T-helper 1 cell treated with Interleukin-12 subunit alpha and Interleukin-12 subunit beta and Interleukin-4 antibody, amounts not matched to agents 30 μg/mL and 1 μg/mL, for 36 hours (primary cell): ENCODE data around the gene C16orf89.
"Not testable (repeated sequence)": the region's sequence is repeated elsewhere in the genome, so short reads cannot be mapped to it uniquely, and the experiment has no call there.

ENCODE experiments used
- H3K27ac Mint-ChIP-seq: one replicate; pipeline ENCODE4 v1.8.0; 2021; ENCODE audit warnings: mild to moderate bottlenecking, mixed read lengths
- H3K27me3 Mint-ChIP-seq: one replicate; pipeline ENCODE4 v1.8.0; 2021; ENCODE audit warnings: low read depth, mixed read lengths
- H3K36me3 Mint-ChIP-seq: one replicate; pipeline ENCODE4 v1.8.0; 2021; ENCODE audit warnings: low read depth, mixed read lengths
- H3K4me1 Mint-ChIP-seq: one replicate; pipeline ENCODE4 v1.8.0; 2021; ENCODE audit warnings: low read depth, mixed read lengths
- H3K4me3 Mint-ChIP-seq: one replicate; pipeline ENCODE4 v1.8.0; 2021; ENCODE audit warnings: mild to moderate bottlenecking, moderate library complexity, mixed read lengths
- H3K9me3 Mint-ChIP-seq: one replicate; pipeline ENCODE4 v1.8.0; 2021; ENCODE audit warnings: mixed read lengths

Gene C16orf89, protein sequence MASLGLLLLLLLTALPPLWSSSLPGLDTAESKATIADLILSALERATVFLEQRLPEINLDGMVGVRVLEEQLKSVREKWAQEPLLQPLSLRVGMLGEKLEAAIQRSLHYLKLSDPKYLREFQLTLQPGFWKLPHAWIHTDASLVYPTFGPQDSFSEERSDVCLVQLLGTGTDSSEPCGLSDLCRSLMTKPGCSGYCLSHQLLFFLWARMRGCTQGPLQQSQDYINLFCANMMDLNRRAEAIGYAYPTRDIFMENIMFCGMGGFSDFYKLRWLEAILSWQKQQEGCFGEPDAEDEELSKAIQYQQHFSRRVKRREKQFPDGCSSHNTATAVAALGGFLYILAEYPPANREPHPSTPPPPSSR

DNA sequence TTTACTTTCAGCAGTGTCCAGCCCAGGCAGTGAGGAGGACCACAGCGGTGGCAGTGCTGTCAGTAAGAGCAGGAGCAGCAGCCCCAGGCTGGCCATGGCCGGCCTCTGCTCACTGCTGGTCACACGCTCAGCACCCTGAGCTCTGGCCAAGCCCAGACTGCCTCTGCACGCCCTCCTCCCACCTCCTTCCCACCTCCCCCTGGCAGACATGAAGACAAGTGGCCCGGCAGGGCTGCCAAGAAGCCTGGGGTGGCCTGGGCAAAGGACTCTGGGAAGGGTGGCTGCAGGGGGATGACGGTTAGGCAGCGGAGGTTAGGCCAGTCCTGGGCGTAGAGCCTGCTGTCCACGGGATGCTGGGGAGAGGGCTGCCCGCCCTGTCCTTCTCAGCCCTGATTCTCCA lies at the start of gene C16orf89:
TSS of gene C16orf89 (minus strand) at position 144 of the 400 bp plus-strand sequence. CDS start at position 96, 48 bp downstream.
- Mint-ChIP-seq H3K36me3 (no peaks in the 10 kb centered on the region), H3K27me3 (peaks cover 4% of the 10 kb centered on the region), H3K4me3 (no peak within 1 kb of the TSS), H3K9me3 (no peaks in the 10 kb centered on the region), H3K4me1 (no peaks in the 10 kb centered on the region), H3K27ac (no peak within 1 kb of the TSS)

DNA sequence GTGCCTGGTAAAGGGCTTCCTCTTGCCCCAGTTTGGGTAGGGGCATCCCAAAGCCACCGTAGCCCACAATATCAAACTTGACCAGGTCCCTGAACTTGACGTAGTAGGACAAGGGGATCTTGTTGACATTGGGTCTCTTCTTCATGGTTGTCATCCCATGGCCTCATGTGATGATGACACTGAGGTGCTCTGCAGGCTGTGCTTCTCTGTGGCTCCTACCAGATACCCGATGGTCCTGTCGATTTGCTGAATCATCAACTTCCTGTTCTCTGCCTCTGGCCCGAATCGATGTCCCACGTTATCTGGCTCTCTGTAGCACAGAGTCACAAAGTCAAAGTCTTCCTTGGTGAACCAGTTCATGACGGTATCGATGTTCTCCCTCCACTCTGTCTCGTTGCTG lies 45.2 kb upstream of the C16orf89 start:
- not testable (repeated sequence) for H3K9me3 Mint-ChIP-seq, H3K27me3 Mint-ChIP-seq, H3K4me3 Mint-ChIP-seq, H3K4me1 Mint-ChIP-seq, H3K36me3 Mint-ChIP-seq, H3K27ac Mint-ChIP-seq

DNA sequence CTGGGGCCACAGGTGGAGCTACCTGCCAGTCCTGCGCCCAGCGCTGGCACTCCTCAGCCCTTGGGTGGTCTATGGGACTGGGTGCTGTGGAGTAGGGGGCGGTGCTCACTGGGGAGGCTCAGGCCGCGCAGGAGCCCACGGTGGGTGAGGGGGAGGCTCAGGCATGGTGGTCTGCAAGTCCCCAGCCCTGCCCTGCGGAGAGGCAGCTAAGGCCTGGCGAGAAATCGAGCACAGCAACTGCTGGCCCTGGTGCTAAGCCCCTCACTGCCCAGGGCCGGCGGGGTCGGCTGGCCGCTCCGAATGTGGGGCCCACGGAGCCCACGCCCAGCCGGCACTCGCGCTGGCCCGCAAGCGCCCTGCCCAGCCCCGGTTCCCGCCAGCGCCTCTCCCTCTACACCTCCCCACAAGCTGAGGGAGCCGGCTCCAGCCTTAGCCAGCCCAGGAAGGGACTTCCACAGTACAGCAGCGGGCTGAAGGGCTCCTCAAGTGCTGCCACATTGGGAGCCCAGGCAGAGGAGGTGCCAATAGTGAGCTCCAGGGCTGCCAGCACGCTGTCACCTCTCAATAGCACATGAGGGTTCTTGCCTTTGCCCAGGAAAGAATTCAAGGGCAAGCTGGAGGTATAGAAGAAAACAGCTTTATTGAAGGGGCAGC lies 42.9 kb upstream of the C16orf89 start:
- Mint-ChIP-seq H3K9me3 (no peaks in the 10 kb centered on the region), H3K27ac (no peak overlapping the region), H3K27me3 (no peaks in the 10 kb centered on the region), H3K36me3 (no peaks in the 10 kb centered on the region), H3K4me3 (no peak overlapping the region), H3K4me1 (peaks cover 2% of the 10 kb centered on the region)

DNA sequence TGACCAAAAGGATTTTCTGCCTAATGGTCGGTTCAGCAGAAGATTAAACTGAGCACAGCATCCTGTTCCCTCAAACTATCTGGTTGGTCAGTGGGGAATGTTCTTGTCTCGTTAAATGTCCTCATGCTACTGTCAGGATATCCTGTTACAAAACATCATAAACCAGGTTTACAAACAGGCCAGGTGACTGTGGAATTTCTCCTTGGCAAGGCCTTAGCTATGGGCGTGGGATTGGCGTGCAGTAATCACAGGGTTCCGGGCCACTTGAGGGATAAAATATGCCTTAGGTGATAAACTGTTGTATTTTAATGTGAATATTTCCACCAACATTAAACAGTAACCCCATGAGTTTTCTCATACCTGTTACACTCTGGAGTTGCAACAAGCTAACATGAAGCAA lies 39.3 kb upstream of the C16orf89 start:
- H3K4me3 Mint-ChIP-seq, H3K27me3 Mint-ChIP-seq, H3K27ac Mint-ChIP-seq, H3K4me1 Mint-ChIP-seq, H3K36me3 Mint-ChIP-seq, H3K9me3 Mint-ChIP-seq: not testable (repeated sequence)

DNA sequence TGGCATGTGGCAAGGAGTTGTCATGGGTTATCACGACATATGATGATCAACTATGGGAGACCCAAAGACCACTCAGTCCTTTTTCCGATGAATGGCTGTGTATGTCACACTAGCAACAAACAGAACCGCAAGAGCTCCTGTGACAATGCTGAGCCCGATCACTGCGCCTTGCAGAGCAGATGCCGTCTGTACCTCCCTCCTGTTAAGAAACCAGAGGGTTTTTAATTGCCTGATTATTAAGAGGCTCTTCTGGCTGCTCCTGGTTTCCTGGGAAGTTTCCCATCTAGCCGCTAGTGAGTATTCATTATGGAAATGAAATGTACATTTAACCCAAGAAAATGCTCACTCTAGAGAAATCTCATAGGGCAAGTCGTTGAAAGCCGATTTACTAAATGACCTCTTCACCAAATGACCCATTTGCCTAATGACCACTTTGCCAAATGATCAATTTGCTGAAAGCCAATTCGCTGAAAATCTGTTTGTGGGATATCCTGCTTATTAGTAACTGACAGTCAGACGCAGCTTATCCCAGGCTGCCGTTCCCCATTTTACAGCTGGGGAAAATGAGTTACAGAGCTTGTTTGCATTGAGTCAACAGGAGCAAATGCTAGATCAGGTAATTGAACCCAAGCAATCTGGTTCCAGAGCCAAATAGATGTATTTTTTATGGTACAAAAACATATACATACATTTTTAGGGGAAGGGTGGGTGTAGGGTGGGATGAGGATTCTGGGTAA lies 37.7 kb upstream of the C16orf89 start:
- H3K4me1 Mint-ChIP-seq, H3K27ac Mint-ChIP-seq, H3K9me3 Mint-ChIP-seq, H3K27me3 Mint-ChIP-seq, H3K4me3 Mint-ChIP-seq, H3K36me3 Mint-ChIP-seq: not testable (repeated sequence)

DNA sequence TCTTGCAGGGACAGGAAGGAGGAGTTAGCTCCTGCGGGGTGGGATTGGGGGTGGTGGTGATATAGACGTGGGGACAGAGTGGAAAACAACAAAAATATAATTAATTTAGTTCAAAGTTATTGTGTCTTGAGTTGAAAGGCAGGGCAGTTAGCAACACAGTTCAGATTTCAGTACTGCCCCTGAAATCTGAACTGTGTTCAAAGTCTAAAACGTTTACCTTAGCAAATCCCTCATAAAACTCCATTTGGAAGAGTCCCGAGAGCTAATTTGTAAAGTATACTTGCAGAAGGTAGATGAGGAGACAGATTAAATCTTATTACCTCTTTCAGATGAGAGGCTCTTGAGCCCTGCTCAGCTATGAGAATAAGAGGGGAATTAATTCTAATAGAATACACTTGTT lies 33.4 kb upstream of the C16orf89 start:
- H3K4me3 Mint-ChIP-seq: peak overlapping the region; percentile 91
- peak overlapping the region; percentile 62 for H3K27ac Mint-ChIP-seq

DNA sequence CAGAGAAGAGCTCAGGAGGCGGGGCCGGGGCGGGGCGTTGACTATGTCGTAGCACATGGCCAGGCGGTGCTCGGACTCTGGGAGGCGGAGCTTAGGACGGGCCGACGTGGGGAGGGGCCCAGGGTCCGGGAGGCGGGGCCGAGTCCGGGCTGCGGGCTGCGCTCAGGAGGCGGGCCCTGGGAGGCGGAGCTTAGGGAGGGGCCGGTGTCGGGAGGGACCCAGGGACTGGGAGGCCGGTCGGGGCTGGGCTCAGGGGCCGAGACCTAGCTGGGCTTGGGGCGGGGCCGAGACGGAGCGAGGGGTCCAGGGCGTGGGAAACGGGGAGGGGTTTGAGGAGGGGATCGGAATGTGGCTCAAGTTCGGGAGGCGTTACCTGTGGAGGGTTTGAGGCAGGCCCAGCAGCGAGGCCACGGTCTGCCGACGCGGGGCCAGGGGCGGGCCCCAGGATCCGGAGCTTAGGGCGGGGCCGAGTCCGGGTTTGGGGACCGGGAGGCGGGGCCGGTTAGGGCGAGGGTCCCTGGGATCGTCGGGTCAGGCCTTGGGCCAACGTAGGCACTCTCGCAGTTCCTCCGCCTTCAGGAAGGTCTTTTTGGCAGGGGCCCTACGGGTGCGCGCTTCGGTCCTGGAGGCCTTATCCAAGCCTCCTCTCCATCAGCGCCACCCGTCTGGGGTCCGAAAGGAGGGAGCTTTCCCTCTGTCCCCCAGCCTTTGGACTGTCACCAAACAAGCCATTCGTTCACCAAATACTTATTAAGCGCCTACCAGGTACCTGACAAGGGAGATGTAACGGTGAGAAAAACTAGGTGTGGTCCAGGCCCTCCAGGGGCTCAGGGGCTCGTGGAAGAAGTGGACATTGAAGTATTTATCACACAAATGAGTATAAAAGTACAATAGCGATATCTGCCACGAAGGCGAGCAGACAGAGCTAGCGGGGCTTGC lies 32.7 kb upstream of the C16orf89 start:
- peak overlapping the region; percentile 91 for H3K4me3 Mint-ChIP-seq
- not testable (repeated sequence) for H3K27me3 Mint-ChIP-seq, H3K36me3 Mint-ChIP-seq, H3K9me3 Mint-ChIP-seq
- H3K27ac Mint-ChIP-seq: peak overlapping the region; percentile 95
- peaks cover 18% of the 10 kb centered on the region for H3K4me1 Mint-ChIP-seq

More for the DNA sequence above, 33.4 kb upstream of the C16orf89 start:
- not testable (repeated sequence) for H3K36me3 Mint-ChIP-seq, H3K9me3 Mint-ChIP-seq, H3K27me3 Mint-ChIP-seq
- peaks cover 18% of the 10 kb centered on the region for H3K4me1 Mint-ChIP-seq

DNA sequence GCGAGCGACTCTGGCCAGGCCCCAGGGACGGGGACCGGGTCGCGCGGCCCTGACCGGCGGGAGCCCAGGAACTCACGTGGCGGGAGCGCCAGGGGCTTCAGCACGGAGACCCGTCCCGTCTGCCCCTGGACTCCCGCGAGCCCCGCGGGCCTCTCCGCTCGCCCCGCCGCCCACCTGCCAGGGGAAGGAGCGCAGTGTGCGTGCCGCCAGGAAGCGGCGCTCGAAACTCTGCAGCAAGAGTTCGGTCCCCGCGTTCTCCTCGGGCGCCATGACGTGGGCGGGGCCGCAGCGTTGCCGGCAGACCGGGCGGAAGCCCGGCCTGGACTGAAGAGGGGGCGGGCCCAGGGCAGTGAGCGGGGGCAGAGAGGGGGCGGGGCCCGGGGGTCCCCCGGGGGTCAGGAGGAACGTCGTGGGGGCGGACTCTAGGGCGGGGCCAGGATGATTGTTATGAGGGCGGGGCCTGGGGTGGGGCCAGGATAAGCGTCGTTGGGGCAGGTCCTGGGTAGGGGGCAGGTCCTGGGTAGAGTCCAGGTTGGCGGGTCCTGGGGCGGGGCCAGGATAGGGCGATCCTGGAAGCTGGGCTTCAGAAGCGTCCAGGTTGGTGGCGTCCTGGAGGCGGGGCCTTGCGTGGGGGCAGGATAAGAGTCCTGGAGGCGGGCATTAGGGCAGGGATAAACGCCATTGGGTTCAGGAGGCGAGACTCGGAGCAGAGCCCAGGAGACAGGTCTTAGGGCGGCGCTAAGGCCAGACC lies 31.9 kb upstream of the C16orf89 start, which contains the start of gene EEF2KMT:
TSS of gene EEF2KMT (minus strand) at position 326 of the 751 bp plus-strand sequence. CDS start at position 270, 56 bp downstream.
- H3K27ac Mint-ChIP-seq: peak within 1 kb of the TSS; percentile 95
- not testable (repeated sequence) for H3K9me3 Mint-ChIP-seq, H3K36me3 Mint-ChIP-seq, H3K27me3 Mint-ChIP-seq
- H3K4me3 Mint-ChIP-seq: peak within 1 kb of the TSS; percentile 91
- H3K4me1 Mint-ChIP-seq: peaks cover 18% of the 10 kb centered on the region

DNA sequence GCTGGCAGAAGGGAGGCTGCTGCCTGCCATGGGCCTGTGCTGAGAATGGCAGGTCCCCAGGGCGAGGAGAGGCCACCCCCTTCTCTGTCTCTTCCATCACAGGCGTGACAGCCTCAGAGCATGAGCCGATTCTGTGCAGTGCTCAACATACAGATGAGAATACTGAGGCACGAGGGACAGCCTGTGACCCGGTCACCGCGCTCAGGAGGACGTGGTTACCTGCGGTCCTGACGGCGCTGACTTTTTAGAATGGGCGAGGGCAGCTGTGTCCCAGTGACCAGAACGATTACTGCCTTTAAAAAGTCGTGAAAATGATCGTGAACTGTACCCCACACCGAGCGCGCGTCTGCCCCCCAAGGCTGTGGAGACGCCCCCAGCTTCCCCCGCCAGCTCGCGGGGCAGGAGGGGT lies 31.3 kb upstream of the C16orf89 start:
- H3K27ac Mint-ChIP-seq: peak overlapping the region; percentile 65
- H3K36me3 Mint-ChIP-seq, H3K9me3 Mint-ChIP-seq, H3K27me3 Mint-ChIP-seq: not testable (repeated sequence)
- peak overlapping the region; percentile 91 for H3K4me3 Mint-ChIP-seq
- H3K4me1 Mint-ChIP-seq: peaks cover 22% of the 10 kb centered on the region

DNA sequence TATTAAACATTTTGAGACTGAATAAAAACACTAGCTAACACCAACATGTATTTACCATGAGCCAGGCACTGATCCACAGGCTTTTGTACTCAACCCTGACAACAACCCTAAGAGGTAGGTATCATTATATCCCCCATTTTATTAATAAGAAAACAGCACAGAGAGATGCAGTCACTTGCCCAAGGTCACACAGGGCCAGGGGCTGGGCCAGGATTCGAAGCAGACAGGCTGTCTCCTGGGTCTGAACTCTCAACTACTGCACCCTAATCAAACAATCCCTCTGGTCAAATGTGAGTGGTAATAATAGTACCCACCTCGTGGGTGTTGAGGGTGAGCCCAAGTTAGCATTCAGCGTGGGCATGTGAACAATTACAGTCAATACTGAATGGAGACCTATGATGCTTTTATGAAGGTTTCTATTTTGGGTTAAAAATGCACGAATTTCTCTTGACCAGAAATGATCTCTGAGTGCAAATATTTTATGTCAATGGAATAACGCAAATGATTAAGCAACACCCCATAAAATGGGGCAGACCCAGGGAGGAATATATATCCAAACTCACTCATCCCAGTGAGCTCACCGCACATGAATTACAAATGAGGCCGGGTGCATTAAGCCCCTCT lies 30.8 kb upstream of the C16orf89 start:
- not testable (repeated sequence) for H3K27me3 Mint-ChIP-seq, H3K36me3 Mint-ChIP-seq, H3K9me3 Mint-ChIP-seq
- Mint-ChIP-seq H3K27ac (peak overlapping the region; percentile 67), H3K4me1 (peaks cover 22% of the 10 kb centered on the region), H3K4me3 (peak overlapping the region; percentile 91)

DNA sequence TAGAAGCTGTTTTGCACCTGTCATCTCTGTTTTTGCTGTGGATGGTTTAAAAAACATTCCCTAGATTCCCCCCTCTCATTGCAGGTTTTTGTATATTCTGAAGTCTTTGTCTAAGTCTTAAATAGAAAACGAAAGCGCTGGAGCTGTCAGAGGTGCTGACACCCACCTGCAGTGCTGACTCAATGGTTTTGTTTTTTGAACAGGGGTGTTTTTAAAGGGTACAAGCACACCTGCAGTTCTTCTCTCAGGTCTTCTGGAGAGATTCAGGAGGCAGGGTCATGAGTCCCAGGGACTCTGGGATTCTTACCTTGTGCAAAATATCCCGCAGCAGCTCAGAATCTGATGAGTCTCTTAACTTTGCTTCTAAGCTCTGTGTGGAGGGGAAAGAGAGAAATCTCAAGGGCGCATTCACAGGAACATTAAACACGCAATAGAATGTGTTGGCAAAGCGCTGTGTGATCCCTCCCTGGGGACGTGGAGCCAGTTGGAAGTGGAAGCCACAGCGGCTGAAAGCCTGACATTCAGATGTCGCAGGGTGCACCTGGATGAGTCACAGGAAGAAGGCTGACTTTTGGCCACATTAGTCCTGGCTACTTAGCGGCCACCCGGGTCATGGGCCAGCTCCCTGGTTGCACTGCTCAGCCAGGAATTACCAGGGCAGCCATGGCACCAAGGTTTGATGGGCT lies 29.5 kb upstream of the C16orf89 start:
- not testable (repeated sequence) for H3K27me3 Mint-ChIP-seq, H3K4me3 Mint-ChIP-seq, H3K9me3 Mint-ChIP-seq, H3K27ac Mint-ChIP-seq, H3K36me3 Mint-ChIP-seq
- peaks cover 22% of the 10 kb centered on the region for H3K4me1 Mint-ChIP-seq

DNA sequence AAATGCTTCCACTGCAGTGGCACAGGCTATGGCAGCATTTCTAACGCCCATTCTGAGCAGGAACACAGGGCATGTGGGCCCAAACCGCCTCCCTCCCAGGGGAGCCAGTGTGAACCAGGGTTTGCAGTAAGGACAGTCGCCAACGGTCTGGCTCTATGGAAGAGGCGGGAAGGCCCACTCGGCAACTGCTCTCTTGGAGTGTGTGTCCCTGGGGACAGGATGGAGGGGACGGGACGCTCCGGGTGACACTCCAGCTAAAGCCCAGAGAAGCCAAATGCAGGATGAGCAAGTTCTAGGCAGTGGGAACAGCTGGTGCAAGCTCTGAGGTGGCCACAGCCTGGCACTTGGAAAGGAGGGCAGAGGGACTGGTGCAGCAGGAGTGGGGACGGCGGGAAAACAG lies 28.0 kb upstream of the C16orf89 start:
- H3K27me3 Mint-ChIP-seq, H3K4me3 Mint-ChIP-seq, H3K9me3 Mint-ChIP-seq, H3K36me3 Mint-ChIP-seq, H3K27ac Mint-ChIP-seq: not testable (repeated sequence)
- H3K4me1 Mint-ChIP-seq: peaks cover 20% of the 10 kb centered on the region

DNA sequence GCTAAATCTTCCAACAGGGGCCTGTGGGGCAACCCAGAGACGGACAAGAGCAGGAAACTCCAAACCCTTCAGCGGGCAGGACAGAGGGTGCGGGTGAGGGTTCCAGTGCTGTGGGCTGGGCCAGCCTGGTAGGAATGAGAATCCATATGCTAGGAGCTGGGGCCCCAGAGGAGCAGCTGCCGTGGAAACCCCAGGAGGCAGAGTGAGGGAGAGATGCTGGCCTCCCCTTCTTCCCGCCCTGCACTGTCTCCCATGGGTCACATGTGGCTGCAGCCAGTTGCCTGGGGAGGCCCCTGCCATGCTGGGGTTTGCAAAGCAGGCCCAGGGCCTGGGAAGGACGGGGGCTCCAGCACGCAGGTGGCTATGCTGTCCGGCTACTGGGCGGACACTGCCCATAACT lies 27.3 kb upstream of the C16orf89 start:
- H3K27ac Mint-ChIP-seq, H3K4me3 Mint-ChIP-seq, H3K36me3 Mint-ChIP-seq, H3K9me3 Mint-ChIP-seq, H3K27me3 Mint-ChIP-seq: not testable (repeated sequence)
- peaks cover 19% of the 10 kb centered on the region for H3K4me1 Mint-ChIP-seq
